SIG-M5 (cell line): ENCODE data around the gene FOXA3.
"Not testable (repeated sequence)": the region's sequence is repeated elsewhere in the genome, so short reads cannot be mapped to it uniquely, and the experiment has no call there.

ENCODE experiments used
- DNase-seq: peaks from one replicate; lab custom pipeline; 2025; lab: John Stamatoyannopoulos, UW

Gene FOXA3

GRCh38 chr19:45895519-45895972 is 31.4 kb downstream of the FOXA3 start:
- no peak for DNase-seq

- DNase-seq, result not testable (repeated sequence)
Measured at GRCh38 chr19:45895983-45896599, 32.0 kb downstream of the FOXA3 start.

- no peak for DNase-seq
Measured at GRCh38 chr19:45897261-45897812, 33.2 kb downstream of the FOXA3 start.

GRCh38 chr19:45899253-45899652 is 35.1 kb downstream of the FOXA3 start:
- DNase-seq, result no peak

- DNase-seq, result no peak
Measured at GRCh38 chr19:45899919-45900589, 35.9 kb downstream of the FOXA3 start.

GRCh38 chr19:45900738-45901431 is 36.8 kb downstream of the FOXA3 start:
- DNase-seq, result no peak

- DNase-seq, result no peak
Measured at GRCh38 chr19:45901432-45901911, 37.3 kb downstream of the FOXA3 start.

- DNase-seq, result no peak
Measured at GRCh38 chr19:45901912-45902650, 38.0 kb downstream of the FOXA3 start, which contains the start of gene MYPOP. TSS of gene MYPOP (minus strand) at chr19:45902613. CDS start at chr19:45901773, 840 bp downstream.

GRCh38 chr19:45902651-45903625 is 38.8 kb downstream of the FOXA3 start:
- DNase-seq, result peak; percentile 48

GRCh38 chr19:45905011-45905410 is 40.9 kb downstream of the FOXA3 start:
- no peak for DNase-seq

GRCh38 chr19:45906221-45906620 is 42.1 kb downstream of the FOXA3 start:
- DNase-seq, result no peak

- no peak for DNase-seq
Measured at GRCh38 chr19:45908956-45909355, 44.8 kb downstream of the FOXA3 start.

GRCh38 chr19:45911291-45911690 is 47.2 kb downstream of the FOXA3 start:
- no peak for DNase-seq

GRCh38 chr19:45913874-45914830 is 50.0 kb downstream of the FOXA3 start, which contains the start of gene NANOS2:
TSS of gene NANOS2 (minus strand) at chr19:45914778. CDS start at chr19:45914693, 85 bp downstream.
- no peak for DNase-seq

GRCh38 chr19:45917421-45918091 is 53.4 kb downstream of the FOXA3 start:
- no peak for DNase-seq

GRCh38 chr19:45918721-45919120 is 54.6 kb downstream of the FOXA3 start:
- DNase-seq, result no peak

- no peak for DNase-seq
Measured at GRCh38 chr19:45919678-45920077, 55.6 kb downstream of the FOXA3 start.

GRCh38 chr19:45920458-45920857 is 56.3 kb downstream of the FOXA3 start:
- no peak for DNase-seq

GRCh38 chr19:45922281-45922680 is 58.2 kb downstream of the FOXA3 start:
- DNase-seq, result no peak
